GM13976 (cell line): Measurements from ENCODE around the gene LPCAT3.

Experiments used
- DNase-seq: peaks from one replicate; pipeline ENCODE4 v3.0.0; 2012; ENCODE audit warnings: low spot score
- in situ Hi-C: fragments of 300-500 bp; cut with MboI; formaldehyde crosslinking; loops from one replicate; pipeline ENCODE4 v1.12.0; 2022; ENCODE audit warnings: low sequenced_read_pairs, mixed read lengths, inconsistent platforms; ENCODE audit not compliant: unreplicated experiment
- TF ChIP-seq, protein P1 (sequence below): IDR thresholded peaks from 2 replicates; pipeline ENCODE4 v1.5.1; 2012; ENCODE audit warnings: borderline replicate concordance, mild to moderate bottlenecking; ENCODE audit not compliant: insufficient read depth; ENCODE audit errors: extremely low read depth, missing control alignments, control extremely low read depth

LPCAT3 gene

DNA sequence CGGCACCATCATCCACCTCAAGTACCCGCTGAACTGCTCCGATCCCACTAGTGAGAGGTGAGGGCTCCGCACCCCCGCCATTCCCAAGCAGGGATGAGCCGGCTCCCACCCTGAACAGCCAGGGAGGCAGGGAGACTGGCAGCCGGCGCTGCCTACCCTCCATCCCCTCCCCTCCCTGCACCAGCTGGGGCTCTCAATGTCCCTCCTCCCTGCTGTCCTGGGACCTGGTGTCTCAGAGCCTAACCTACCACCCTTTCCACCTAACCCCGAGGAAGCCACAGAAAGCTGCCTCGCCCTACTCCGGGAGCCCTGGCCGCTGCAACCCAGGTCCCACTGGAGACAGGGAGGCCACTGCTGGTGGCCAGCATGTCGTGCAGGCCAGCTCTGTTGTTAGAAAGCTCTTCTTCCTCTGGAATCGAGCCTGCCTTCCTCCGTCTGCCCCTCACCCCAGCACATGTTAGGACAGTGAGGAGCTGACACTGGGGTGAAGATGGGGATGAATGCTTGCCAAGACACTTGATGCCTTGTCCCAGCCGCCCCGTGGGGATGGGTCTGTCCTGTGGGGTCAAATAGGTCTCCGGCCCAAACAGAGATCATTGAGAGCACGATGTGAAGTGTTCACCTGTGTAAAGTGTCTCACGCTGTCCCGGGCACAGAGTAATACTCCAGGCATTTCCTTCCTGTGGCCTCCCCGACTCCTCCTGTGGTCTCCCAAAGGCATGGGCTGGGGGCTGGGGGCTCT is 66.0 kb downstream of the LPCAT3 start:
- in situ Hi-C loops: no loop called here
- TF ChIP-seq, protein P1, sequence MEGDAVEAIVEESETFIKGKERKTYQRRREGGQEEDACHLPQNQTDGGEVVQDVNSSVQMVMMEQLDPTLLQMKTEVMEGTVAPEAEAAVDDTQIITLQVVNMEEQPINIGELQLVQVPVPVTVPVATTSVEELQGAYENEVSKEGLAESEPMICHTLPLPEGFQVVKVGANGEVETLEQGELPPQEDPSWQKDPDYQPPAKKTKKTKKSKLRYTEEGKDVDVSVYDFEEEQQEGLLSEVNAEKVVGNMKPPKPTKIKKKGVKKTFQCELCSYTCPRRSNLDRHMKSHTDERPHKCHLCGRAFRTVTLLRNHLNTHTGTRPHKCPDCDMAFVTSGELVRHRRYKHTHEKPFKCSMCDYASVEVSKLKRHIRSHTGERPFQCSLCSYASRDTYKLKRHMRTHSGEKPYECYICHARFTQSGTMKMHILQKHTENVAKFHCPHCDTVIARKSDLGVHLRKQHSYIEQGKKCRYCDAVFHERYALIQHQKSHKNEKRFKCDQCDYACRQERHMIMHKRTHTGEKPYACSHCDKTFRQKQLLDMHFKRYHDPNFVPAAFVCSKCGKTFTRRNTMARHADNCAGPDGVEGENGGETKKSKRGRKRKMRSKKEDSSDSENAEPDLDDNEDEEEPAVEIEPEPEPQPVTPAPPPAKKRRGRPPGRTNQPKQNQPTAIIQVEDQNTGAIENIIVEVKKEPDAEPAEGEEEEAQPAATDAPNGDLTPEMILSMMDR: no peak

DNA sequence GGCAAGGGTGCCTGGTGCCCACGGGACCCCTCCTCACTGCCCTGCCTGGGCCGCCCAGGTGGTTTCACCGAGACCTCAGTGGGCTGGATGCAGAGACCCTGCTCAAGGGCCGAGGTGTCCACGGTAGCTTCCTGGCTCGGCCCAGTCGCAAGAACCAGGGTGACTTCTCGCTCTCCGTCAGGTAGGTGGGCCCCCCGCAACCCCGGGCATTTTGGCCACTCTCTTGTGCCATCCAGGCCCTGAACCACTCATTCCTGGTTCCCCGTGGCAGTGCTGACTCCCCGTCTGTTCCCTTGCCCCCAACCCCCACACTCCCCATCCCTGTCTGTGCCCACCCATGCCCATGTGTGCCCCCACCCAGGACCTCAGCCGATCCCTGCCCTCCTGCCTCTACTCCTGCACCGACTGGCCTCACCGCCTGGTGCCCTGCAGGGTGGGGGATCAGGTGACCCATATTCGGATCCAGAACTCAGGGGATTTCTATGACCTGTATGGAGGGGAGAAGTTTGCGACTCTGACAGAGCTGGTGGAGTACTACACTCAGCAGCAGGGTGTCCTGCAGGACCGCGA is 66.6 kb downstream of the LPCAT3 start:
- TF ChIP-seq, protein P1: no peak
- DNase-seq: peak; percentile 28
- in situ Hi-C loops: no loop called here

More for the DNA sequence above, 66.0 kb downstream of the LPCAT3 start:
- no peak for DNase-seq

DNA sequence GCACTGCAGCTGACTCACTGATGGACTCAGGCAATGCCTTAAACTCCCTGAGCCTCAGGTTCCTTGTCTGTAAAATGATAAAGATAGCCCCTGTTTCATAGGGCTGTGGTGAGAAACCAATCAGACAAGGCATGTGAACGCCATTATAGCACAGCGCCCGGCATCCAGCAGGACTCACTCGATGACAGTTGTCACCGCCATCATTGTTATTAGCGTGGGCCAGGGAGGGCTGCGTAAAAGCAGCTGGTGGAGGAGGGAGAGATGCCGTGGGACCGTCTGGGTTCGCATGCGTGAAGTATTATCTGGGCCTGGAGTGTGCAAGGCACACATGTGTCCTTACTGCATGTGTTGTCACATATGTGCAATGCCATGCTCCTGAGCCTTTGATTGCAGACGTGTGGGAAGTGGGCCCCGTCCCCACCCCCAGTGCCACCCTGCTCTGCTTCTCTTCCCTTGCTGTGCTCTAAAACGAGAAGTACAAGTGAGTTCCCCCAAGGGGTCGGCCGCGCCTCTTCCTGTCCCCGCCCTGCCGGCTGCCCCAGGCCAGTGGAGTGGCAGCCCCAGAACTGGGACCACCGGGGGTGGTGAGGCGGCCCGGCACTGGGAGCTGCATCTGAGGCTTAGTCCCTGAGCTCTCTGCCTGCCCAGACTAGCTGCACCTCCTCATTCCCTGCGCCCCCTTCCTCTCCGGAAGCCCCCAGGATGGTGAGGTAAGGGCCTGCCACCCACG is 67.3 kb downstream of the LPCAT3 start, which contains the start of gene PTPN6:
TSS of gene PTPN6 (plus strand) at position 546 of the 730 bp plus-strand sequence. CDS start at position 703, 157 bp downstream.
- in situ Hi-C loops: no loop called here
- peak; percentile 71 for DNase-seq
- TF ChIP-seq, protein P1: no peak

DNA sequence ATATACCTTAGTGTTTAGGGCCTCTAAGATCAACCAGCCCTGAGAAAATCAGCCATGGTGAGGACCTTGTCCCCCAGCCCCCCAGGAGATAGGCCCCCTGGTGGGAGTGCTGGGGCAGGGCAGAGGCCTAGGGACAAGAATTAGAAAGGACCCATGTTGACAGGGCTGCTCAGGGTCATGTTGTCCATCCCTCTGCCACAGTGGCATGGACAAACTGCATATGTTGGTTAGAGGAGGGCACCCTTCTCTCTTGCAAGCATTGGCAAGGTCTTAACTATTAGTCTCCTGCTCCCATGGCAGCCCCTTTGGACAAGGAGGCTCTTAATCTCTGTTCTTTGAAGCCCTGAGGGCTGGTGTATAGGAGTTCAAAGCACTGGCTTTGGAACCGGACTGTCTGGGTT is 67.9 kb downstream of the LPCAT3 start:
- peak; percentile 45 for DNase-seq
- in situ Hi-C loops: no loop called here
- TF ChIP-seq, protein P1: peak; percentile 41

- no peak for DNase-seq
- TF ChIP-seq, protein P1: no peak
- in situ Hi-C loops: loop anchor here (25.0 kb wide), 1 partner anchor 163 kb away; the partner anchor contains the start of gene C1RL
These were observed 69.2 kb downstream of the LPCAT3 start for GRCh38 chr12:6948873-6949594.

GRCh38 chr12:6947615-6948014 is 70.7 kb downstream of the LPCAT3 start:
- in situ Hi-C loops: loop anchor here (25.0 kb wide), 1 partner anchor 165 kb away; the partner anchor contains the start of gene C1RL
- DNase-seq: no peak
- TF ChIP-seq, protein P1: no peak
